Psoas muscle (tissue), 8 donors: ENCODE measurements around the gene CCDC197. TPM values are rescaled to one million over a fixed set of nuclear protein-coding genes. Genes with fewer than 3 reads are reported as not detected.

Experiments used
- ATAC-seq, 4 donors: fragments of 200-7000 bp; cut with Tn5 transposase; one replicate each; pipeline ENCODE4 v1.9.1; 2020; ENCODE audit warnings: moderate library complexity in 3 of 4, mild to moderate bottlenecking in 2 of 4
- DNase-seq, 2 donors: peaks; one replicate each; pipeline ENCODE4 v3.0.0-alpha.2; 2020
- H3K27ac ChIP-seq: fragments of 200-600 bp; one replicate; pipeline ENCODE4 v1.8.0; 2022
- H3K27me3 ChIP-seq, 3 donors: fragments of 200-600 bp in 1 of 3; one replicate each; pipeline versions ENCODE4 v1.6.1 to v1.8.0; 2013 to 2022; ENCODE audit warnings: low read length in 2 of 3, mild to moderate bottlenecking in 2 of 3, moderate library complexity in 1 of 3; ENCODE audit not compliant: insufficient read depth in 3 of 3
- H3K36me3 ChIP-seq, 2 donors: fragments of 200-600 bp in 1 of 2; one replicate each; pipeline versions ENCODE4 v1.6.1 to v1.8.0; 2013 to 2022; ENCODE audit warnings: low read depth in 1 of 2, mild to moderate bottlenecking in 1 of 2, moderate library complexity in 1 of 2; ENCODE audit not compliant: insufficient read depth in 1 of 2
- H3K4me1 ChIP-seq: fragments of 200-600 bp; one replicate; pipeline ENCODE4 v1.8.0; 2022
- H3K4me3 ChIP-seq: fragments of 200-600 bp; one replicate; pipeline ENCODE4 v1.8.0; 2022; ENCODE audit warnings: mild to moderate bottlenecking
- H3K9me3 ChIP-seq: fragments of 200-600 bp; one replicate; pipeline ENCODE4 v1.8.0; 2022
- CTCF ChIP-seq: fragments of 200-600 bp; IDR thresholded peaks from one replicate; pipeline ENCODE4 v1.8.0; 2022; ENCODE audit warnings: antibody characterized with exemption
- WGBS, 3 donors: extraction: QIAGEN DNeasy Blood & Tissue Kit; methylation state at CpG; one replicate each; pipeline versions ENCODE4 v1.1.6 to v1.1.7; 2013; 5-methylcytosine and 5-hydroxymethylcytosine counted together
- intact Hi-C, 2 donors: fragments of 100-400 bp; cut with DNase I; formaldehyde crosslinking; loops; one replicate each; pipeline versions ENCODE4 v1.11.0 to v1.14.2; 2022
- polyA plus RNA-seq, 3 donors: library from polyadenylated mRNA; stranded (reverse); fragments of 200-250 nt; gene quantifications; one replicate each; pipeline ENCODE4 v1.2.3, GENCODE V29; 2013
- total RNA-seq, 4 donors: library from RNA; stranded (reverse); fragmentation: NEBNext Ultra II Directional in 2 of 4; extraction: Animal tissue kit (Norgen Biotek cat#: 25700) in 2 of 4; gene quantifications; one replicate each; pipeline versions ENCODE4 v1.2.1 to v1.2.4, GENCODE V29; 2021 to 2023
- donor health status: healthy with polysubstance abuse.
- donor health status: DM: no; HTN: no; CAD: no; lungs with moderate emphysema.
- donor health status: Bipolar disorder and iron deficiency.
- donor health status: healthy.
- donor health status: DM: yes; HTN: yes; CAD: no.
- donor health status: DM: no; HTN: no; CAD: no.
- donor health status: DM: no; HTN: no; CAD: no.
- donor health status: DM: yes; HTN: yes; CAD: no.

CCDC197 gene
- total and polyA plus RNA-seq, 7 donors: 0.04 to 3.9 (median 0.71) TPM

- H3K9me3 ChIP-seq: no peaks in the 10 kb centered on the region
- no peak for ATAC-seq
- intact Hi-C loops: loop anchor here in 1 of 2 donors (5.0 kb wide), 1 partner anchor 42 kb away; the partner anchor contains the start of gene CCDC197
- H3K4me1 ChIP-seq: peaks cover 88% of the 10 kb centered on the region
- 32 to 46% (median 39%) methylated on average over 19 of the region's 19 CpGs for whole genome bisulfite sequencing, 3 donors
- DNase-seq: peak in 1 of 2 donors; percentile 54
- peaks cover 0 to 89% of the 10 kb centered on the region in 2 donors for H3K36me3 ChIP-seq
- no peaks in the 10 kb centered on the region for H3K27me3 ChIP-seq
- H3K27ac ChIP-seq: peak overlapping the region; percentile 98
- no peak overlapping the region for H3K4me3 ChIP-seq
- TF ChIP-seq CTCF: no peak
Observed at GRCh38 chr14:93954900-93955849, 41.9 kb upstream of the CCDC197 start.

GRCh38 chr14:93955850-93956481 lies 41.1 kb upstream of the CCDC197 start:
- TF ChIP-seq CTCF: no peak
- Histone ChIP-seq H3K27me3 (no peaks in the 10 kb centered on the region), H3K9me3 (no peaks in the 10 kb centered on the region), H3K4me3 (peak overlapping the region; percentile 18), H3K36me3 (peaks cover 0 to 89% of the 10 kb centered on the region in 2 donors), H3K27ac (peak overlapping the region; percentile 98), H3K4me1 (peaks cover 88% of the 10 kb centered on the region)
- DNase-seq (no peak), ATAC-seq (no peak)
- WGBS, 3 donors: 30 to 43% (median 32%) methylated on average over 8 of the region's 8 CpGs
- intact Hi-C loops: loop anchor here in 1 of 2 donors (5.0 kb wide), 1 partner anchor 41 kb away; the partner anchor contains the start of gene CCDC197

- peak overlapping the region; percentile 18 for H3K4me3 ChIP-seq
- intact Hi-C loops: loop anchor here in 1 of 2 donors (5.0 kb wide), 1 partner anchor 41 kb away; the partner anchor contains the start of gene CCDC197
- peaks cover 88% of the 10 kb centered on the region for H3K4me1 ChIP-seq
- 13 to 30% (median 17%) methylated on average over 13 to 14 of the region's 14 CpGs for WGBS, 3 donors
- ATAC-seq (peak; percentile 21 to 46 (median 34)), DNase-seq (peak in 1 of 2 donors; percentile 67)
- no peaks in the 10 kb centered on the region for H3K9me3 ChIP-seq
- H3K36me3 ChIP-seq: peaks cover 0 to 89% of the 10 kb centered on the region in 2 donors
- TF ChIP-seq CTCF: no peak
- no peaks in the 10 kb centered on the region for H3K27me3 ChIP-seq
- peak overlapping the region; percentile 98 for H3K27ac ChIP-seq
Observed at GRCh38 chr14:93956514-93957332, 40.4 kb upstream of the CCDC197 start.

- H3K27me3 ChIP-seq: no peaks in the 10 kb centered on the region
- no peak for TF ChIP-seq CTCF
- intact Hi-C loops: loop anchor here in 1 of 2 donors (5.0 kb wide), 1 partner anchor 40 kb away; the partner anchor contains the start of gene CCDC197
- peaks cover 0 to 87% of the 10 kb centered on the region in 2 donors for H3K36me3 ChIP-seq
- no peak overlapping the region for H3K4me3 ChIP-seq
- WGBS, 3 donors: 27 to 49% (median 32%) methylated on average over 7 of the region's 7 CpGs
- no peaks in the 10 kb centered on the region for H3K9me3 ChIP-seq
- H3K4me1 ChIP-seq: peaks cover 88% of the 10 kb centered on the region
- DNase-seq (peak in 1 of 2 donors; percentile 56), ATAC-seq (peak in 1 of 4 donors; percentile 5)
- peak overlapping the region; percentile 98 for H3K27ac ChIP-seq
Observed at GRCh38 chr14:93957333-93957710, 39.8 kb upstream of the CCDC197 start.
